Kidney (tissue), 14 donors: ENCODE measurements around the gene CBLB. TPM values are rescaled to one million over a fixed set of nuclear protein-coding genes. Genes with fewer than 3 reads are reported as not detected.
A peak's percentile ranks its signal among the peaks of the same experiment; 100 is the strongest.

Experiments used
- DNase-seq, 5 donors: peaks; one replicate each; pipeline ENCODE4 v3.0.0-alpha.2; 2013 to 2020
- FAIRE-seq: peaks from 2 replicates; lab custom pipeline; 2012; peaks lifted over from hg19 to GRCh38; lab: Jason Lieb, UNC
- H3K27ac ChIP-seq, 2 donors: one replicate each; pipeline ENCODE4 v1.7.0; 2013; ENCODE audit warnings: low read depth in 2 of 2, low read length in 2 of 2, inconsistent platforms in 1 of 2
- H3K27me3 ChIP-seq: one replicate; pipeline ENCODE4 v1.7.1; 2013; ENCODE audit warnings: low read length, inconsistent platforms; ENCODE audit not compliant: control insufficient read depth, insufficient read depth
- H3K36me3 ChIP-seq, 3 donors: one replicate each; pipeline versions ENCODE4 v1.7.0 to v1.7.1; 2013; ENCODE audit warnings: low read length in 3 of 3, control low read depth in 1 of 3, inconsistent platforms in 1 of 3; ENCODE audit not compliant: insufficient read depth in 3 of 3, control insufficient read depth in 2 of 3
- H3K4me1 ChIP-seq, 3 donors: one replicate each; pipeline versions ENCODE4 v1.7.0 to v1.7.1; 2013; ENCODE audit warnings: low read length in 3 of 3, inconsistent platforms in 1 of 3, low read depth in 1 of 3; ENCODE audit not compliant: control insufficient read depth in 2 of 3, insufficient read depth in 2 of 3
- H3K4me3 ChIP-seq, 3 donors: one replicate each; pipeline versions ENCODE4 v1.7.0 to v1.8.1; 2013; ENCODE audit warnings: low read length in 3 of 3, control low read depth in 1 of 3, inconsistent platforms in 1 of 3
- H3K9ac ChIP-seq, 3 donors: one replicate each; pipeline versions ENCODE4 v1.7.0 to v1.7.1; 2013; ENCODE audit warnings: low read length in 3 of 3, control low read depth in 1 of 3, inconsistent platforms in 1 of 3
- H3K9me3 ChIP-seq, 3 donors: one replicate each; pipeline versions ENCODE4 v1.7.0 to v1.7.1; 2013; ENCODE audit warnings: low read length in 3 of 3, control low read depth in 1 of 3, inconsistent platforms in 1 of 3; ENCODE audit not compliant: control insufficient read depth in 2 of 3, insufficient read depth in 1 of 3
- CTCF ChIP-seq: IDR thresholded peaks from 3 replicates; pipeline ENCODE4 v1.5.1; 2012; ENCODE audit warnings: mild to moderate bottlenecking, moderate library complexity, borderline replicate concordance; ENCODE audit not compliant: insufficient read depth; ENCODE audit errors: extremely low read depth
- intact Hi-C: fragments of 100-400 bp; cut with DNase I; formaldehyde crosslinking; loops from one replicate; pipeline ENCODE4 v1.11.1; 2022
- polyA plus RNA-seq: library from polyadenylated mRNA; stranded (reverse); fragments of 350-450 nt; fragmentation: Illumina TruSeq; extraction: RNeasy Lipid Tissue Mini Kit (QIAGEN cat#74804); gene quantifications from one replicate; pipeline ENCODE4 v1.2.3, GENCODE V29; 2014; ENCODE audit warnings: low read depth, low replicate concordance; ENCODE audit not compliant: insufficient read depth
- total RNA-seq: library from RNA; stranded (reverse); fragmentation: NEBNext Ultra II Directional; extraction: Animal tissue kit (Norgen Biotek cat#: 25700); gene quantifications from one replicate; pipeline ENCODE4 v1.2.1, GENCODE V29; 2021
- donor health status: control.
- donor health status: control.
- donor health status: control.
- donor health status: control.
- donor health status: control.
- donor health status: DM: yes; HTN: yes; CAD: no.
- donor health status: Normal renal cell carcinoma (clear cell type).

Gene CBLB
- total and polyA plus RNA-seq, 2 donors from 2014 or later, result 7.7 to 48.4 TPM

- peaks cover 2 to 10% (median 6%) of the 10 kb centered on the region in 3 donors for H3K4me1 ChIP-seq
- FAIRE-seq, result no peak
- H3K9me3 ChIP-seq, result no peaks in the 10 kb centered on the region
These were observed 34.0 kb downstream of the CBLB start for GRCh38 chr3:105834768-105835167.

GRCh38 chr3:105832644-105833043 is 36.2 kb downstream of the CBLB start:
- Histone ChIP-seq H3K27me3 (no peaks in the 10 kb centered on the region), H3K4me3 (no peak overlapping the region), H3K27ac (no peak overlapping the region), H3K4me1 (peaks cover 2 to 10% (median 6%) of the 10 kb centered on the region in 3 donors), H3K9ac (no peak overlapping the region), H3K36me3 (no peaks in the 10 kb centered on the region), H3K9me3 (no peaks in the 10 kb centered on the region)
- no peak for TF ChIP-seq CTCF
- no peak for DNase-seq
- FAIRE-seq, result no peak
- intact Hi-C loops, result no loop called here

More at GRCh38 chr3:105834768-105835167, 34.0 kb downstream of the CBLB start:
- no peak for DNase-seq
- Histone ChIP-seq H3K9ac (no peak overlapping the region), H3K4me3 (no peak overlapping the region), H3K36me3 (no peaks in the 10 kb centered on the region), H3K27ac (peak overlapping the region in 1 of 2 donors; percentile 38), H3K27me3 (no peaks in the 10 kb centered on the region)
- TF ChIP-seq CTCF, result no peak
- intact Hi-C loops, result no loop called here

- H3K9ac ChIP-seq, result no peak overlapping the region
- no peak for TF ChIP-seq CTCF
- no peak overlapping the region for H3K27ac ChIP-seq
- DNase-seq (no peak), FAIRE-seq (no peak)
- no peaks in the 10 kb centered on the region for H3K36me3 ChIP-seq
- intact Hi-C loops, result no loop called here
- no peak overlapping the region for H3K4me3 ChIP-seq
- no peaks in the 10 kb centered on the region for H3K27me3 ChIP-seq
- peaks cover 0 to 7% (median 6%) of the 10 kb centered on the region in 3 donors for H3K4me1 ChIP-seq
- H3K9me3 ChIP-seq, result no peaks in the 10 kb centered on the region
These were observed 38.0 kb downstream of the CBLB start for GRCh38 chr3:105830836-105831235.
